ENCODE data around the gene KCNK13.

- TF ChIP-seq ZNF396 (CRISPR knock-in tag; IDR thresholded peaks at IDR 0.05; ENCODE audit: borderline replicate concordance) = no peak
- TF ChIP-seq ZNF232 (CRISPR knock-in tag; IDR thresholded peaks at IDR 0.05) = no peak
- no peak for TF ChIP-seq CTCF (IDR thresholded peaks at IDR 0.05)
- TF ChIP-seq, protein P1, sequence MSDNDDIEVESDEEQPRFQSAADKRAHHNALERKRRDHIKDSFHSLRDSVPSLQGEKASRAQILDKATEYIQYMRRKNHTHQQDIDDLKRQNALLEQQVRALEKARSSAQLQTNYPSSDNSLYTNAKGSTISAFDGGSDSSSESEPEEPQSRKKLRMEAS (CRISPR knock-in tag; IDR thresholded peaks at IDR 0.05) = no peak
- no peak for TF ChIP-seq USF2 (CRISPR knock-in tag; IDR thresholded peaks at IDR 0.05)
- TF ChIP-seq SP1 (CRISPR knock-in tag; conservative IDR thresholded peaks at IDR 0.05) = no peak
- TF ChIP-seq ATF6 (CRISPR knock-in tag; IDR thresholded peaks at IDR 0.05) = no peak
- TF ChIP-seq ZNF121 (CRISPR knock-in tag; IDR thresholded peaks at IDR 0.05) = no peak
These were observed at the start of gene KCNK13 for GRCh38 chr14:90061685-90062126.
